Left ventricle myocardium inferior (tissue), 1 donor: ENCODE data around the gene MYADML2. TPM values are rescaled to one million over a fixed set of nuclear protein-coding genes. Genes with fewer than 3 reads are reported as not detected.
A peak's percentile ranks its signal among the peaks of the same experiment; 100 is the strongest.

Source experiments
- DNase-seq: peaks from one replicate; pipeline ENCODE4 v3.0.0-alpha.2; 2020
- H3K27ac ChIP-seq: fragments of 200-600 bp; replicated peaks from 2 replicates; pipeline ENCODE4 v1.8.0; 2021
- H3K27me3 ChIP-seq: fragments of 200-600 bp; 2 replicates; pipeline ENCODE4 v1.8.0; 2021; ENCODE audit warnings: low read depth
- H3K36me3 ChIP-seq: fragments of 200-600 bp; 2 replicates; pipeline ENCODE4 v1.8.0; 2021
- H3K4me1 ChIP-seq: fragments of 200-600 bp; 2 replicates; pipeline ENCODE4 v1.8.0; 2021
- H3K4me3 ChIP-seq: fragments of 200-600 bp; 2 replicates; pipeline ENCODE4 v1.8.0; 2021; ENCODE audit warnings: mild to moderate bottlenecking, moderate library complexity
- H3K9me3 ChIP-seq: fragments of 200-600 bp; replicated peaks from 2 replicates; pipeline ENCODE4 v1.8.0; 2021
- intact Hi-C: fragments of 100-400 bp; cut with micrococcal nuclease; formaldehyde crosslinking; loops from one replicate; pipeline ENCODE4 v1.11.0; 2022
- total RNA-seq: library from RNA; stranded (reverse); fragmentation: NEBNext Ultra II Directional; extraction: Animal tissue kit (Norgen Biotek cat#: 25700); gene quantifications from one replicate; pipeline ENCODE4 v1.2.1, GENCODE V29; 2021
- TF ChIP-seq, protein P1 (sequence below): fragments of 200-600 bp; IDR thresholded peaks from 2 replicates; pipeline ENCODE4 v1.8.0; 2021; ENCODE audit warnings: antibody characterized with exemption, mild to moderate bottlenecking, borderline replicate concordance
- donor health status: DM: no; HTN: yes; CAD: no; lungs with severe emphysema.

Gene MYADML2
- total RNA-seq, 1 donor from 2014 or later, result 7.2 TPM

DNA sequence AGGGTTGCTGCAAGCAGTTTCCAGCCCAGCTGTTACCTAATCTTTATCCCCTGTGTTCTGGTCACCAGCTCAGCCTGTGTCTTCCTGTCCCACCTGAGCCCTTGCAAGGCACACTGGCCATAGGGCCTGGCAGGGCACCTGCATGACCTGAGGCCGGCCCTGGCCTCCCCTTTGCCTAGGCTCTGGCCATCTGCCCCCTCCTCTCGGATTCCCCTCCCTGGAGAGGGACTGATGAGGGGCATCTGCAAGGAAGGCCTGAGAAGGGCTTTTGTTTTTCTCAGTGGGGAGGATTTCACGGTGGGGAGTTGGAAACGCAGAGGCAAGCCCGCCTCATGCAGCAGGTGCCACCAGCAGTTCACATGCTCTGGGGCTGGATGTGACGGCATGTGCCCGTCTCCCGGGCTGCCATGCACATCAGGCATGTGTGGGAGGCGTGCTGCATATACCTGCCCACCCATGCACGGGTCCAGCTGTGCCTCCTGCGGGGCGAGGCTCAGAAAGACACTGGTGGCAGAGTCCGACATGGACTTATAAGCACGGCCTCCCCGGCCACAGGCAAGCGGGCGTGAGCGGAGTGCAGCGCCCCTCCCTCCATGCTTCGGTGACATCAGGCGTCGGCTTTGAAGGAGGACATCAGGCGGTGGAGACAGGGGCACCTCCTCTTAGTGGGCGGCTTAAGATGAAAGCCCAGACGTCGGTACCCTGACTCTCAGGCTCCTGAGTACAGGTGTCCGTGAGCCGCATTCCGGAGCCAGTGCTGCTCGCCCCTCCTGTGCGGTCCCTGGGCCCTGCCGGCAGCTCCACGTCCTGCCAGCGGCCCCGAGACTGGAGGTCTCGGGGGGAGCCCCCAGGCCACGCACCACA lies 46.9 kb upstream of the MYADML2 start:
- Histone ChIP-seq H3K27ac (no peak overlapping the region), H3K4me1 (peaks cover 31% of the 10 kb centered on the region), H3K36me3 (peaks cover 15% of the 10 kb centered on the region), H3K4me3 (no peak overlapping the region), H3K27me3 (no peaks in the 10 kb centered on the region), H3K9me3 (no peaks in the 10 kb centered on the region)
- no peak for DNase-seq
- intact Hi-C loops, result no loop called here
- TF ChIP-seq, protein P1, sequence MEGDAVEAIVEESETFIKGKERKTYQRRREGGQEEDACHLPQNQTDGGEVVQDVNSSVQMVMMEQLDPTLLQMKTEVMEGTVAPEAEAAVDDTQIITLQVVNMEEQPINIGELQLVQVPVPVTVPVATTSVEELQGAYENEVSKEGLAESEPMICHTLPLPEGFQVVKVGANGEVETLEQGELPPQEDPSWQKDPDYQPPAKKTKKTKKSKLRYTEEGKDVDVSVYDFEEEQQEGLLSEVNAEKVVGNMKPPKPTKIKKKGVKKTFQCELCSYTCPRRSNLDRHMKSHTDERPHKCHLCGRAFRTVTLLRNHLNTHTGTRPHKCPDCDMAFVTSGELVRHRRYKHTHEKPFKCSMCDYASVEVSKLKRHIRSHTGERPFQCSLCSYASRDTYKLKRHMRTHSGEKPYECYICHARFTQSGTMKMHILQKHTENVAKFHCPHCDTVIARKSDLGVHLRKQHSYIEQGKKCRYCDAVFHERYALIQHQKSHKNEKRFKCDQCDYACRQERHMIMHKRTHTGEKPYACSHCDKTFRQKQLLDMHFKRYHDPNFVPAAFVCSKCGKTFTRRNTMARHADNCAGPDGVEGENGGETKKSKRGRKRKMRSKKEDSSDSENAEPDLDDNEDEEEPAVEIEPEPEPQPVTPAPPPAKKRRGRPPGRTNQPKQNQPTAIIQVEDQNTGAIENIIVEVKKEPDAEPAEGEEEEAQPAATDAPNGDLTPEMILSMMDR, result no peak

DNA sequence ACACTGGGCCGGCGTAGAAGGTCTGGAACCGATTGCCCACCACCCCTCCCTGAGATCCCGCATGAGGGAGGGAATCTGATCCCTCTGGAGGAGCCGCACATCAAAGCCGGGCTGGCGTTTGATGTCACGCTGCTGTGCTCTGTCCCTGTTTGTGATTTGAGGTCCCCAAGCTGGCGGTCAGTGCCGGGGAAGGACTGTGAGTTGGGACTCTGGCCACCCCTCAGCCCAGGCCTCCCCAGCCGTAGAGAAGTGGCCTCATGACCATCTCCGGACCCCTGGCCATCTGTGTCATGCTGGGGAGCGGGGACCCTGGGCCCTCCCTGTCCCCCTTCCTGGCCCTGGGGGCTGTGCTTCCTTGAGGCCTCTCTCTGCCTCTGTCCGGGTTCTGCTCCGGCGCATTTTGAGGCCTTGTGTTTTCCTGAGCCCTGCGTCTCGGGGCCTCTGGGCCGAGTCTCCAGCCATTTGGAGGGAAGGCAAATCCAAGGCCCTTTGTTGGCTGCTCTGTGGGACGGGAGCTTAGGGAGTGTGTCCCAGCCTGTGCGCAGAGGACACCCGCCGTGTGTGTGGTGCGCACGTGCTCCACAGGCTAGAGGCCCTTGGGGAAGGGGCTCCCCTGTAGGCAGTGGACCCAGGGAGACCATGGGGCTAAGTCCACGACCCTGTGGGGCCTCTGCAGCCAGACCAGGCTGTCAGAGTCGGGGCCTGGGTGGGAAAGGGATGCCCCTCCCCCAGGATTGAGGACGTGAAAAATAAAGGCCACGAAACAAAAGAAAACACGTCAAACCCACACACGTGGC lies 45.5 kb upstream of the MYADML2 start:
- TF ChIP-seq, protein P1, result no peak
- H3K27me3 ChIP-seq, result no peaks in the 10 kb centered on the region
- H3K36me3 ChIP-seq, result peaks cover 15% of the 10 kb centered on the region
- H3K27ac ChIP-seq, result peak overlapping the region; percentile 92
- DNase-seq, result no peak
- no peaks in the 10 kb centered on the region for H3K9me3 ChIP-seq
- peaks cover 25% of the 10 kb centered on the region for H3K4me1 ChIP-seq
- intact Hi-C loops, result no loop called here
- H3K4me3 ChIP-seq, result peak overlapping the region; percentile 57

DNA sequence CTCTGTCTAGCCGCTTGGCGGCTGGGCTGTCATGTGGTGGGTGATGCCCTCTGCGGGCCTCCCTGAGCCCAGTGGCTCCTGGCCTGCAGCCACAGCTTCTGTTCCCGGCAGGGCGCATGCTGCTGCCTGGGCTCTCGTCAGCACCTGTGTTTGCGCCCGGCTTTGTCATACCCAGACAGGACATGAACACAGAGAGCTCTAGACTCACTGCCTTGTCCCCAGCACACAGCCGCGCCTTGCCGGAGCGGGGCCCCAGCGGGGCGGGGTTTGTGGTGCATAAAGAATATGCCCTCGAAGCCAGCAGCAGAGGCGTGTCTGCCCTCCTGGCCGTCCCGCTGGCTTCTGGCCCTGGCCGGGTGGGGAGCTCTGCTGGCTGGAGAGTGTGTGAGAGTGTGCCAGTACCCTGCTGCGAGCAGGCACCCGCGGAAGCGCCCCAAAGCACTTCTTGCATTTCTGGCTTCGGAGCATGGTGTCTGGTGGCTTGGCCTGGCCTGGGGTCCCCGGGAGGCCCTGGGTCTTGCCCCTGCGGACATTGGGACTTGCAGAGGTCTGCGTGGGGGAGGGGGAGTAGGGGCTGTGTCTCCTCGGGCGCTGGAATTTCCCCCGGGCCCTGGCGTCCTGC lies 44.8 kb upstream of the MYADML2 start:
- Histone ChIP-seq H3K36me3 (peaks cover 9% of the 10 kb centered on the region), H3K4me3 (peak overlapping the region; percentile 57), H3K27me3 (no peaks in the 10 kb centered on the region), H3K9me3 (no peaks in the 10 kb centered on the region), H3K4me1 (peaks cover 25% of the 10 kb centered on the region), H3K27ac (peak overlapping the region; percentile 92)
- TF ChIP-seq, protein P1, result no peak
- intact Hi-C loops, result no loop called here
- peak; percentile 79 for DNase-seq

DNA sequence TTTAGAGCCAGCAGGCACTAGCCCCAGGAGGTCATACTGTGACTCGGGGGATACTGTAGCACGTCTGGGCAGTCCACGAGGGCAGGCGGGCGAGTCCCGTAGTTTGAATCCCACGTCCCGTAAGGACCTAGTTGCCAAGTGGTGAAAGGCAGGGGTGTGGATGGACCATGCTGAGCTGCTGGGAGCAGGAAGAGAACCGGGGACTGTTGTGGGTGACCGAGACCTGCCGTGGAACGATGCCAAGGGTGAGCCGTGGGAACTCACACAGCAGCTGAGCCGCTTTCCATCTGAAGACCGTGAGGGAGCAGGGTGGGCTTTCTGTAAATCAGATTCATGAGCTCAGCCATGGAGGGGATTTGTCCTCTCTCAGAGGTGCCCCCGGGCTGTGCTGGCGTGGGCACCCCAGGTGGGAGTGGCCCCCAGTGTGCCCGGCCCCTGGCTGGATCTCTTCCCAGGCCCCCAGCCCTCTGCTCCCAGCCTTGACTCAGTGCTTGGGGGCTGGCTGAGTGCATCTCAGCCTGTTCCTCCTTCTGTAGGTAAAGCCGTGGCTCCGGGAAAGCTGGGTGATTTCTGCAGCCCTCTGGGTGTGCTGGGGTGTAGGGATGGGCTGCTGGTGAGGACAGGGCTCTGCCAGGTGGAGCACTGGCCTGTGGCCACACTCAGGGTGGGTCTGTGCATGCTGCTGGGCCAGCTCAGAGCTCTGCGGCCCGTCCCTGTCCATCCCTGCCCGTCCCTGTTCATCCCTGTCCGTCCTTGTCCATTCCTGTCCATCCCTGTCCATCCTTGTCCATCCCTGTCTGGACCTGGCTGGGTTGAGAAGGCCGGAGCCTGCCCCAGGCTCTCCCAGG lies 44.0 kb upstream of the MYADML2 start:
- H3K27ac ChIP-seq, result peak overlapping the region; percentile 92
- intact Hi-C loops, result no loop called here
- H3K27me3 ChIP-seq, result no peaks in the 10 kb centered on the region
- peaks cover 25% of the 10 kb centered on the region for H3K4me1 ChIP-seq
- peak overlapping the region; percentile 57 for H3K4me3 ChIP-seq
- TF ChIP-seq, protein P1, result no peak
- peaks cover 7% of the 10 kb centered on the region for H3K36me3 ChIP-seq
- DNase-seq, result no peak
- H3K9me3 ChIP-seq, result no peaks in the 10 kb centered on the region
